Measurements from ENCODE around the gene PDLIM7.

The PDLIM7 gene

DNA sequence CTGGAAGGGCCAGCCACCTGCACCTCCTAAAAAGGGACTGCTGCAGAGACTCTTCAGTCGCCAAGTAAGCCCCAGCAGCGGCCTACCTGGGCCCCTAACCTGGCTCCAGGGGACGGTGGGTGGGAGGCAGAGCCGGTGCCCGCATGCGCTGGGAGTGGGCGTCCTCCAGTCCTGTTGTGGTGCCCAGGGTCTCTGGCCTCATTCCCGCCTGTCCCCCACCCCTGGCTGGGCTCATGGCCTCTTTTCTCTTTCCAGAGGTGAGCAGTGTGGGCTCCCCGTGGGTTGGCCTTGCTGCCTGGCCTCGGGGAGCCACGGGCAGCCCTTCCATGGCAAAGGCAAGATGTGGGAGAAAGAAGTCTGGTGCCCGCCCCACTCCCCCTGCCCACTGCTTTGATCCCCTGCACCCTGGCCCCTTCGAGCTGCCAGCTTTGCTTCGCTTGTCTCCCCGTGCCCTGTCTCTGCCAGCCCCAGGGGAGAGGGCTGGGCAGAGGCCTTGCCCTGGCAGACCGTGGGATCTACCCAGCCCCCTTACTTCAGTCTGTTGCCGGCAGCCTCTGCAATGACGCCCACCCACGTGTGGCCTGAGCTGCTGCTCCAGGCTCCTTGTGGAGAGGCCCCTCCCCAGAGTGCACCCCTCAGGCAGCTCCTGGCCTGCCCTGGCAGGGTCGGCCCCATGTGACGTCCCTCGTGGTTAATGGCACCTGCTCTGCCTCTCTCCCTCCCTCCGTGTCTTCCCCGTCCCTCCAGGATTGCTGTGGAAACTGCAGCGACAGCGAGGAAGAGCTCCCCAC, 56.2 kb downstream of the PDLIM7 start:
- DNase-seq (ENCODE audit: low read depth, low spot score) = no peak
- ChIA-PET POLR2A (no interaction called here), CTCF (interaction anchor here (0.7 to 21.1 kb wide), 9 partner anchors 10 to 72 kb away, joined by 3 to 412 read pairs (median 6); partner anchors contain the start of genes F12 and PFN3)
- no peak overlapping the region for H3K4me3 ChIP-seq (ENCODE audit: low read depth, low read length)
- no peak for TF ChIP-seq CTCF (IDR thresholded peaks at IDR 0.05; ENCODE audit: insufficient read depth, low read length, missing control alignments)

GRCh38 chr5:177440211-177440989, 57.0 kb downstream of the PDLIM7 start:
- TF ChIP-seq CTCF (IDR thresholded peaks at IDR 0.05; ENCODE audit: insufficient read depth, low read length, missing control alignments) = no peak
- ChIA-PET POLR2A (interaction anchor here (0.9 kb wide), 1 partner anchor 10 kb away, joined by 4 read pairs; no protein-coding TSS in a partner anchor), CTCF (interaction anchor here (0.7 to 21.1 kb wide), 7 partner anchors 9 to 72 kb away, joined by 3 to 412 read pairs (median 6); partner anchors contain the start of genes F12 and PFN3)
- DNase-seq (ENCODE audit: low read depth, low spot score) = no peak
- no peak overlapping the region for H3K4me3 ChIP-seq (ENCODE audit: low read depth, low read length)

DNA sequence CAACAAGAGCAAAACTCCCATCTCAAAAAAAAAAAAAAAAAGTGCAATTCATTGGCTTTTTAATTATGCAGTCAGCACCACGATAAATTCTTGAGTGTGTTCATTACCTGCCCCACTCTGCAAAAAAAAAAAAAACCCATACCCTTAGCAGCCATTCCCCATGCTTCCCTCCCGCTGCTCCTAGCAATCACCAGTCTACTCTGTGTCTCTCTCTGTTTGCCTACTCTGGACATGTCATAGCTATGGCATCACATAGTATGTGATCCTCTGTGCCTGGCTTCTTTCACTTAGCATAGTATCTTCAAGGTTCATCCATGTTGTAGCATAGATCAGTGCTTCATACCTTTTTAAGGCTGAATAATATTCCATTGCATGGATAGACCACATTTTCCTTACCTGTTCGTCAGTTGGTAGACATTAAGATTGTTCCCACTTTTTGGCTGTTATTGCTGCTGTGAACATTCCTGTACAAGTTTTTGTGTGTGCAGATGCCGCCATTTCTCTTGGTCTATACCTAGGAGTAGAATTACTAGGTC, 57.8 kb downstream of the PDLIM7 start:
- CTCF ChIA-PET = interaction anchor here (0.7 to 21.1 kb wide), 10 partner anchors 12 to 326 kb away, joined by 3 to 412 read pairs (median 4); partner anchors contain the start of gene GRK6
- TF ChIP-seq CTCF (IDR thresholded peaks at IDR 0.05; ENCODE audit: insufficient read depth, low read length, missing control alignments) = no peak
- H3K4me3 ChIP-seq (ENCODE audit: low read depth, low read length) = no peak overlapping the region
- POLR2A ChIA-PET = interaction anchor here (0.6 to 0.9 kb wide), 3 partner anchors 8 to 58 kb away, joined by 3 to 4 read pairs (median 4); partner anchors contain the start of gene PDLIM7
- DNase-seq (ENCODE audit: low read depth, low spot score) = no peak

GRCh38 chr5:177438468-177438867, 58.9 kb downstream of the PDLIM7 start:
- POLR2A ChIA-PET = interaction anchor here (0.6 kb wide), 1 partner anchor 19 kb away, joined by 3 read pairs; no protein-coding TSS in a partner anchor
- CTCF ChIA-PET = interaction anchor here (0.8 to 21.1 kb wide), 7 partner anchors 12 to 325 kb away, joined by 3 to 412 read pairs (median 6); partner anchors contain the start of gene GRK6
- TF ChIP-seq CTCF (IDR thresholded peaks at IDR 0.05; ENCODE audit: insufficient read depth, low read length, missing control alignments) = no peak
- H3K4me3 ChIP-seq (ENCODE audit: low read depth, low read length) = no peak overlapping the region
- DNase-seq (ENCODE audit: low read depth, low spot score) = no peak

- TF ChIP-seq CTCF (IDR thresholded peaks at IDR 0.05; ENCODE audit: insufficient read depth, low read length, missing control alignments) = no peak
- no peak overlapping the region for H3K4me3 ChIP-seq (ENCODE audit: low read depth, low read length)
- DNase-seq (ENCODE audit: low read depth, low spot score) = no peak
- ChIA-PET CTCF (interaction anchor here (0.9 to 21.1 kb wide), 10 partner anchors 9 to 325 kb away, joined by 3 to 412 read pairs (median 7); partner anchors contain the start of gene PRR7), POLR2A (no interaction called here)
Measured at GRCh38 chr5:177437623-177438022, 59.8 kb downstream of the PDLIM7 start.
